Measurements from ENCODE around the gene PUS3. TPM values are rescaled to one million over a fixed set of nuclear protein-coding genes. Genes with fewer than 3 reads are reported as not detected.
A peak's percentile ranks its signal among the peaks of the same experiment; 100 is the strongest.

The PUS3 gene
- total RNA-seq, 1 experiment from 2014 or later = 22.4 TPM

DNA sequence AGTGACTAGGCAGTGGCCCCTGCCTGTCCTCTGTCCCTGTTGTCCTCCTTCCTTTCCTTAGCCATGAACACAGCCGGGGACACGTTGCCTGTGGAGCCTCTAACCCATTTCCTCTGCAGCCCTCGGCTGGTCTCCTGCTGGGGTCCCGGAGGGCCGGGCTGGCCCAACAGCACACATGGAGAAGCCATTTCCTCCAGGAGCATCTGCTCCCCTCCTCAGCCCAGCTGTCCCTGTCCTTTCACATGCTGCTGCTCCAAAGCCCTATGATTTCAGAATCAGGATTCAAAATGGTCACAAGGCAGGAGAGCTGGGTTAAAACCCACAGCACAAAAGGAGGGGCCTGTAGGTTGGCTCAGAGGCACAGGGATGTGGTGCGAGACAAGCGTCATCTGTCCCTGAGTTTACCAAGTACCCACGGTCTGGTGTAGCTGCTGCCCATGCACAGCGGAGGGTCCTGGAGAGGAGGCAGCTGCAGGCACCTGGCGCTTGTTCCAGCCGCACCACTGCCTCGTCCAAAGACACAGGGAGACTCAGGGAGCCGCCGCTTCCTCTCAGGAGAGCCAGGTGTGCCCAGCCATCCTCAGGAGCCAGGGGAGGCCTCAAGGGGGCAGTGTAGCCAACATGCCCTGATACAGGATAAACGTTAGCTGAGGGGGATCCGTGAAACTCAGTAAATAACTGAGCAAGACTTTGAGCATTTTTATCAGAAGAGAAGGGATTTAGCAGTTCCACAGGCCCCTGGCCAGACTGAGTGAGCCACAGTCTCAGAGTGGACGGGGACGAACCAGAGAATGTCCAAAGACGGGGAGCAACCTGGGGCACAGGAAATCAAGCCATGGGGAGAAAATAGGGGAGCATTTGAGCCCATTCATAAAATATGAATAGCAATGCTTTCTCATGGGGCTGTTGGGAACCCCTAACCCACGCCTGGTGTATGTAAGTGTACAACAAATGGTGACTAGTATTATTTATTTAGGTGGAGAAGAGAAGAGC, 38.9 kb upstream of the PUS3 start:
- no peak overlapping the region for H3K4me3 ChIP-seq (ENCODE audit: low read depth, low read length)
- no peaks in the 10 kb centered on the region for H3K4me1 ChIP-seq
- peak; percentile 74 to 78 for DNase-seq
- no peaks in the 10 kb centered on the region for H3K36me3 Mint-ChIP-seq (ENCODE audit: insufficient read depth, unreplicated experiment)
- H3K4me3 Mint-ChIP-seq (ENCODE audit: unreplicated experiment) = no peak overlapping the region
- no peak overlapping the region for H3K27ac Mint-ChIP-seq (ENCODE audit: unreplicated experiment)
- peaks cover 6% of the 10 kb centered on the region for H3K27me3 Mint-ChIP-seq (ENCODE audit: insufficient read depth, unreplicated experiment)
- BruUV-seq (replicated peaks) = no TSS peak
- POLR2A ChIA-PET = no interaction called here
- TF ChIP-seq, protein P1, sequence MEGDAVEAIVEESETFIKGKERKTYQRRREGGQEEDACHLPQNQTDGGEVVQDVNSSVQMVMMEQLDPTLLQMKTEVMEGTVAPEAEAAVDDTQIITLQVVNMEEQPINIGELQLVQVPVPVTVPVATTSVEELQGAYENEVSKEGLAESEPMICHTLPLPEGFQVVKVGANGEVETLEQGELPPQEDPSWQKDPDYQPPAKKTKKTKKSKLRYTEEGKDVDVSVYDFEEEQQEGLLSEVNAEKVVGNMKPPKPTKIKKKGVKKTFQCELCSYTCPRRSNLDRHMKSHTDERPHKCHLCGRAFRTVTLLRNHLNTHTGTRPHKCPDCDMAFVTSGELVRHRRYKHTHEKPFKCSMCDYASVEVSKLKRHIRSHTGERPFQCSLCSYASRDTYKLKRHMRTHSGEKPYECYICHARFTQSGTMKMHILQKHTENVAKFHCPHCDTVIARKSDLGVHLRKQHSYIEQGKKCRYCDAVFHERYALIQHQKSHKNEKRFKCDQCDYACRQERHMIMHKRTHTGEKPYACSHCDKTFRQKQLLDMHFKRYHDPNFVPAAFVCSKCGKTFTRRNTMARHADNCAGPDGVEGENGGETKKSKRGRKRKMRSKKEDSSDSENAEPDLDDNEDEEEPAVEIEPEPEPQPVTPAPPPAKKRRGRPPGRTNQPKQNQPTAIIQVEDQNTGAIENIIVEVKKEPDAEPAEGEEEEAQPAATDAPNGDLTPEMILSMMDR (IDR thresholded peaks at IDR 0.05; ENCODE audit: insufficient read depth in 1 of 2, low read depth in 1 of 2, low read length in 1 of 2, severe bottlenecking in 1 of 2, unreplicated experiment in 1 of 2) = peak; percentile 81 to 97
- peaks cover 5% of the 10 kb centered on the region for H3K4me1 Mint-ChIP-seq (ENCODE audit: low read depth, unreplicated experiment)
- H3K9me3 Mint-ChIP-seq (ENCODE audit: unreplicated experiment) = no peaks in the 10 kb centered on the region
- CTCF ChIA-PET = interaction anchor here (0.6 to 4.1 kb wide), 9 partner anchors 10 to 282 kb away, joined by 3 to 32 read pairs (median 4); partner anchors contain the start of gene CDON
- no peaks in the 10 kb centered on the region for H3K36me3 ChIP-seq (ENCODE audit: control insufficient read depth, insufficient read depth, low read length)
- intact Hi-C loops (cut with micrococcal nuclease; ENCODE audit: unreplicated experiment) = loop anchor here (1.0 kb wide), 2 partner anchors 119 to 252 kb away; no protein-coding TSS in a partner anchor
- 0 out of 2 replicates have a peak, but pooled peaks cover 1% of the 10 kb centered on the region for H3K27me3 ChIP-seq (replicated peaks; ENCODE audit: control insufficient read depth, insufficient read depth, low read length)
- H3K9me3 ChIP-seq = no peaks in the 10 kb centered on the region

DNA sequence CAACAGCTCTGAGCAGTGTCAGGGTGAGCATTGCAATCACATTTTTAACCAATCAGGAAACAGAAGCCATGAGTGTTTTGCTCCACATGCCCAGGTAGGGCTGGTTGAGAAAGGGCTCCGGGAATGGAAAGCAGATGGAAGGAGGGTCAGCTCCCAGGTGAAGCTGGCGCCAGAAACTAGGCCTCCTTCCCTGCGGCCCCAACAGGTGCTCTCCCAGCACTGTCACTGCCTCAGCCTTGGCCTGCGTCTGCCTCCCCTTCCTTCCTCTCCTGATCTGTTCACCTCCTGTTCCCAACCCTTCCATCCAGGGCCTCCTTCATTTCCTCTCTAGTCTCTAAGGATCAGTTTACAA, 38.2 kb upstream of the PUS3 start:
- DNase-seq = no peak
- Histone ChIP-seq H3K27me3 (replicated peaks; ENCODE audit: control insufficient read depth, insufficient read depth, low read length) (0 out of 2 replicates have a peak, but pooled peaks cover 1% of the 10 kb centered on the region), H3K9me3 (no peaks in the 10 kb centered on the region), H3K4me1 (no peaks in the 10 kb centered on the region), H3K4me3 (ENCODE audit: low read depth, low read length) (no peak overlapping the region), H3K36me3 (ENCODE audit: control insufficient read depth, insufficient read depth, low read length) (no peaks in the 10 kb centered on the region)
- H3K9me3 Mint-ChIP-seq (ENCODE audit: unreplicated experiment) = no peaks in the 10 kb centered on the region
- intact Hi-C loops (cut with micrococcal nuclease; ENCODE audit: unreplicated experiment) = no loop called here
- TF ChIP-seq, protein P1 (IDR thresholded peaks at IDR 0.05; ENCODE audit: insufficient read depth in 1 of 2, low read depth in 1 of 2, low read length in 1 of 2, severe bottlenecking in 1 of 2, unreplicated experiment in 1 of 2) = no peak
- peaks cover 5% of the 10 kb centered on the region for H3K4me1 Mint-ChIP-seq (ENCODE audit: low read depth, unreplicated experiment)
- no TSS peak for BruUV-seq (replicated peaks)
- H3K27me3 Mint-ChIP-seq (ENCODE audit: insufficient read depth, unreplicated experiment) = peaks cover 6% of the 10 kb centered on the region
- ChIA-PET CTCF (interaction anchor here (0.6 to 4.1 kb wide), 4 partner anchors 92 to 282 kb away, joined by 4 to 32 read pairs (median 18); partner anchors contain the start of gene CDON), POLR2A (no interaction called here)
- no peaks in the 10 kb centered on the region for H3K36me3 Mint-ChIP-seq (ENCODE audit: insufficient read depth, unreplicated experiment)
- H3K27ac Mint-ChIP-seq (ENCODE audit: unreplicated experiment) = no peak overlapping the region
- H3K4me3 Mint-ChIP-seq (ENCODE audit: unreplicated experiment) = no peak overlapping the region

DNA sequence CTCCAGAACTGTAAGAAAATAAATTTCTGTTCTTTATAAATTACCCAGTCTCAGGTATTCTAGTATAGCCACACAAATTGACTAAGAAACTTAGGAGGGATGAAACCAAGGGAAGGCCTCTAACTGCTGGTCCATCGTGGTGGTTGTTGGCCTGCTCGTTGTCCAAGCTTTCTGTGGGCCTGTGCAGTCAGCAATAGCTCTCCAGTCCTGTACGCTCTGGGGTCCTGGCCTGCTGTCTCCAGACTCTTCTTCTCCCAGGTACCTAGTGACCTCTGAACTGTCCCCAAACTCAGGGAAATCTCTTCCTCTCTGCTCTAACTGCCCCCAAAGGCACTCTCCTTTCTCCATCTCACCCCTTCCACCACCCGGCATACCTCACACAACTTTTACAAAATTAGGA, 37.1 kb upstream of the PUS3 start:
- intact Hi-C loops (cut with micrococcal nuclease; ENCODE audit: unreplicated experiment) = no loop called here
- Mint-ChIP-seq H3K27me3 (ENCODE audit: insufficient read depth, unreplicated experiment) (peaks cover 6% of the 10 kb centered on the region), H3K27ac (ENCODE audit: unreplicated experiment) (no peak overlapping the region), H3K9me3 (ENCODE audit: unreplicated experiment) (no peaks in the 10 kb centered on the region), H3K4me1 (ENCODE audit: low read depth, unreplicated experiment) (peaks cover 5% of the 10 kb centered on the region), H3K36me3 (ENCODE audit: insufficient read depth, unreplicated experiment) (no peaks in the 10 kb centered on the region), H3K4me3 (ENCODE audit: unreplicated experiment) (no peak overlapping the region)
- ChIA-PET POLR2A (no interaction called here), CTCF (interaction anchor here (0.6 to 4.1 kb wide), 3 partner anchors 16 to 255 kb away, joined by 3 to 32 read pairs (median 31); partner anchors contain the start of gene CDON)
- Histone ChIP-seq H3K27me3 (replicated peaks; ENCODE audit: control insufficient read depth, insufficient read depth, low read length) (0 out of 2 replicates have a peak, but pooled peaks cover 1% of the 10 kb centered on the region), H3K9me3 (no peaks in the 10 kb centered on the region), H3K4me1 (no peaks in the 10 kb centered on the region), H3K36me3 (ENCODE audit: control insufficient read depth, insufficient read depth, low read length) (no peaks in the 10 kb centered on the region), H3K4me3 (ENCODE audit: low read depth, low read length) (no peak overlapping the region)
- no TSS peak for BruUV-seq (replicated peaks)
- TF ChIP-seq, protein P1 (IDR thresholded peaks at IDR 0.05; ENCODE audit: insufficient read depth in 1 of 2, low read depth in 1 of 2, low read length in 1 of 2, severe bottlenecking in 1 of 2, unreplicated experiment in 1 of 2) = no peak
- DNase-seq = no peak

Measured in Caco-2 (cell line).